Brain microvascular endothelial cell (primary cell): ENCODE data around the gene C22orf23.
"Not testable (repeated sequence)": the region's sequence is repeated elsewhere in the genome, so short reads cannot be mapped to it uniquely, and the experiment has no call there.

Experiments
- DNase-seq: peaks from one replicate; pipeline ENCODE4 v3.0.0-alpha.2; 2020
- H3K27ac ChIP-seq: fragments of 250-450 bp; sonication (Bioruptor Pico); 2 replicates; pipeline ENCODE4 v1.5.1; 2020; ENCODE audit warnings: mild to moderate bottlenecking, moderate library complexity
- H3K27me3 ChIP-seq: fragments of 250-450 bp; sonication (Bioruptor Pico); replicated peaks from 2 replicates; pipeline ENCODE4 v1.5.1; 2020; ENCODE audit warnings: mild to moderate bottlenecking
- H3K36me3 ChIP-seq: fragments of 250-450 bp; sonication (Bioruptor Pico); replicated peaks from 2 replicates; pipeline ENCODE4 v1.5.1; 2020; ENCODE audit warnings: mild to moderate bottlenecking
- H3K4me3 ChIP-seq: 2 replicates; pipeline ENCODE4 v1.5.1; 2011; ENCODE audit warnings: low read depth, mild to moderate bottlenecking, control low read depth, low read length, moderate library complexity
- in situ Hi-C: cut with HindIII; loops from 2 replicates; pipeline ENCODE4 v1.10.0; 2017; ENCODE audit warnings: low sequenced_read_pairs, low pct_ligation_motif_present
- TF ChIP-seq, protein P1 (sequence below): IDR thresholded peaks from 2 replicates; pipeline ENCODE4 v1.5.1; 2011; ENCODE audit warnings: low read depth, mild to moderate bottlenecking, moderate library complexity, low read length, control low read depth, inconsistent platforms; ENCODE audit errors: missing control alignments

Gene C22orf23

DNA sequence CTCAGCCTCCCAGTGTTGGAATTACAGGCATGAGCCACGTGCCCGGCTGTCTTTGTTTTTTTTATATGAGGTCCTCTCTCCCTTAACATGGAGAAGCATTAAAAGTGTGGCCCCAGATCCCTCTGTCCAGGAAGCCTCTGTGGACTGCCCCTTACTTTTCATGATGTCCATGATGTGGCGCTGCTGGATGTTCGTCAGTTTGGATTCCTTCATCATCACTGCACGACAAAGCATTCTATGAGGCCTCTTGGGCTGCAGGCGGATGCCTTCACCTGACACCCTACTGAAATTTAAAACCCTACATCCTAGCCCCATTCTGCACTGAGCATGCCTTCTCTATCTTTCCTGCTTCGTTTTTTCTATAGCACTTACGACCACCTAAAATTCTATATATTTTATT lies 2.1 kb downstream of the C22orf23 start:
- DNase-seq = no peak
- Histone ChIP-seq H3K4me3 (no peak overlapping the region), H3K27me3 (no peaks in the 10 kb centered on the region), H3K27ac (no peak overlapping the region), H3K36me3 (no peaks in the 10 kb centered on the region)
- in situ Hi-C loops = no loop called here
- TF ChIP-seq, protein P1, sequence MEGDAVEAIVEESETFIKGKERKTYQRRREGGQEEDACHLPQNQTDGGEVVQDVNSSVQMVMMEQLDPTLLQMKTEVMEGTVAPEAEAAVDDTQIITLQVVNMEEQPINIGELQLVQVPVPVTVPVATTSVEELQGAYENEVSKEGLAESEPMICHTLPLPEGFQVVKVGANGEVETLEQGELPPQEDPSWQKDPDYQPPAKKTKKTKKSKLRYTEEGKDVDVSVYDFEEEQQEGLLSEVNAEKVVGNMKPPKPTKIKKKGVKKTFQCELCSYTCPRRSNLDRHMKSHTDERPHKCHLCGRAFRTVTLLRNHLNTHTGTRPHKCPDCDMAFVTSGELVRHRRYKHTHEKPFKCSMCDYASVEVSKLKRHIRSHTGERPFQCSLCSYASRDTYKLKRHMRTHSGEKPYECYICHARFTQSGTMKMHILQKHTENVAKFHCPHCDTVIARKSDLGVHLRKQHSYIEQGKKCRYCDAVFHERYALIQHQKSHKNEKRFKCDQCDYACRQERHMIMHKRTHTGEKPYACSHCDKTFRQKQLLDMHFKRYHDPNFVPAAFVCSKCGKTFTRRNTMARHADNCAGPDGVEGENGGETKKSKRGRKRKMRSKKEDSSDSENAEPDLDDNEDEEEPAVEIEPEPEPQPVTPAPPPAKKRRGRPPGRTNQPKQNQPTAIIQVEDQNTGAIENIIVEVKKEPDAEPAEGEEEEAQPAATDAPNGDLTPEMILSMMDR = peak; percentile 22

DNA sequence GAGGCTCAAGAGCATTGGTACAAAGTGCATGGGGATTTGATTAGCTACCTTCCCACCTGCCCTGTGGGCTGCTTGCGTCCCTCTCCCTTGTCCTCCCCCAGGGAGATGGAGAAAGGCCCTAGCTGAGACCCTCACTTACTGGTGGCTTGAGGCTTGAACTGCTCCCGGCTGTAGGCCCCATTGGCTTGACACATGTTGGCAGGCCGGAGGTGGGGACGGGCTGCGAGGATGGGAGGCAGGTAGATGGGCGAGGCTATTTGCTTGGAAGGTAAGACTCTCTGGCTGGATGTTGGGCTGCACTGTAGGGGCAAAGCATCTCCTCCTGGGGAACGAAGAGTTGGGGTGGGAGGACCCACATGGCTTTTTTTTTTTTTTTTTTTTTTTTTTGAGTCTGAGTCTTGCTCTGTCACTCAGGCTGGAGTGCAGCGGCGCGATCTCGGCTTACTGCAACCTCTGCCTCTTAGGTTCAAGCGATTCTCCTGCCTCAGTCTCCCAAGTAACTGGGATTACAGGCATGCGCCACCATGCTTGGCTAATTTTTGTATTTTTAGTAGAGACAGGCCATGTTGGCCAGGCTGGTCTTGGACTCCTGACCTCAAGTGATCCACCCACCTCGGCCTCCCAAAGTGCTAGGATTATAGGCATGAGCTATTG lies 6.1 kb downstream of the C22orf23 start:
- DNase-seq, H3K36me3 ChIP-seq, H3K27ac ChIP-seq, H3K27me3 ChIP-seq, H3K4me3 ChIP-seq, in situ Hi-C loops: not testable (repeated sequence)

DNA sequence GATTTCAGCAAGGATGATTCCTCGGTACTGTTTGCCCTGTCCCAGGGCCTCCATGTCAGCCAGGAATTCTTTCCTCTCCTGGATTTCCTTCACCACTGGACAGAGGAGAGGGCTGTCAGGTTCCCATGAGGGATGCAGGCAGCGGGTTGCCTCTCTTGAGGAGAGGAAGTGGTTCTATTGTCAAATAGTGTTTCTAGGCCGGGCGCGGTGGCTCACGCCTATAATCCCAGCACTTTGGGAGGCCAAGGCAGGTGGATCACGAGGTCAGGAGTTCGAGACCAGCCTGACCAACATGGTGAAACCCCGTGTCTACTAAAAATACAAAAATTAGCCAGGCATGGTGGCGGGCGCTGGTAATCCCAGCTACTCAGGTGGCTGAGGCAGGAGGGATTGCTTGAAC lies 9.0 kb downstream of the C22orf23 start:
- in situ Hi-C loops, H3K4me3 ChIP-seq, DNase-seq, H3K27ac ChIP-seq, H3K27me3 ChIP-seq: not testable (repeated sequence)
- peaks cover 22% of the 10 kb centered on the region for H3K36me3 ChIP-seq

DNA sequence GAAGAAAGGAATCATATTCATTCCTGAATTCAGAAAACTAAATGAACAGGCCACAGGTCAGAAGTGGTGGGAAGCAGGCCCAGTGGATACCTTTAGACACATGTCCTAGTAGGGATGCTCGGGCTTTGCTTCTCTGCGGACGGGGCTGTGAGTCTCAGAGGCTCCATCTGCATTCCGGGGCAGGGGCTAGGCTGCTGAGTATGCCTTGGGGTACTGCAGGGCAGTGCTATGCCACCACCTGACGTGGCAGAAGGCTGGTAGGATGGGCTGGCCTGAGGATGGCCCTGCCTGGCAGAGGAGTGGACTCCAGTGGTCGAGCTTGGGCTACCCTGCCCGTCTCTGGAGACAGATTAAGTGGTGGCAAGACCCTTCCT lies 9.6 kb downstream of the C22orf23 start:
- TF ChIP-seq, protein P1 = no peak
- peaks cover 28% of the 10 kb centered on the region for H3K36me3 ChIP-seq
- in situ Hi-C loops = no loop called here
- H3K27ac ChIP-seq = no peak overlapping the region
- no peak overlapping the region for H3K4me3 ChIP-seq
- no peaks in the 10 kb centered on the region for H3K27me3 ChIP-seq
- no peak for DNase-seq

DNA sequence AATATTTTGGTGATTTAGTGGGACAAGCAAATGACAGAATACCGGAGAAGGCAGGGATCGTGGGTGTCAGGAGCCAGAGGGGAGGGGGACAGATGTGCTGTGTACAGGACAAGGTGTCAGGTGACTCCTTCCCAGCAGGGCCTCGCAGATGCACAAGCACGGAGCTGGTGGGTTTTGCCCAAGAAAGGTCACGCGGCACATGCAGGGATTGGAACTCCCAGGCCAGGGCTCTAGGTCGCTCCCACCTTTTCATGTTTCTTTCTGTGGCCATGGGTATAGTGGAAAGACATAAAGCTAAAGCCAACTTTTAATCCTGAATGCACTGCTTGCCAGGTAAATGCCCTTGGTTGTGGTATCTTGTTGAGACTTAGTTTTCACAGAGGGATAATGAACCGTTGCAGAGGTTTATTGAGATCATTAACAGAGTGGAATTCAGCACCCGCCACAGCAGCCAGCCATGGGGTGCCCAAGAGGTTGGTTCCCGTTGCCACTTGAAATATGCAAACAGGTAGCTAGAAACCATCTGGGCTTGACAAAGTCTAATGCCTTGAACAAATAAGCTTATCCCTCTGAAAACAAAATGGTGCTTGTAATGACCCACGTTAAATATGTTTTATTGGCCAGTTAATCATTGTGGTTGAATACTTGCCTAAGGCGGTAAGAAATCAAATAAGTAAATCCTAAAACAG lies 10.1 kb downstream of the C22orf23 start:
- H3K4me3 ChIP-seq = no peak overlapping the region
- H3K27me3 ChIP-seq = no peaks in the 10 kb centered on the region
- DNase-seq = no peak
- peaks cover 31% of the 10 kb centered on the region for H3K36me3 ChIP-seq
- in situ Hi-C loops = no loop called here
- no peak overlapping the region for H3K27ac ChIP-seq
- TF ChIP-seq, protein P1 = no peak

DNA sequence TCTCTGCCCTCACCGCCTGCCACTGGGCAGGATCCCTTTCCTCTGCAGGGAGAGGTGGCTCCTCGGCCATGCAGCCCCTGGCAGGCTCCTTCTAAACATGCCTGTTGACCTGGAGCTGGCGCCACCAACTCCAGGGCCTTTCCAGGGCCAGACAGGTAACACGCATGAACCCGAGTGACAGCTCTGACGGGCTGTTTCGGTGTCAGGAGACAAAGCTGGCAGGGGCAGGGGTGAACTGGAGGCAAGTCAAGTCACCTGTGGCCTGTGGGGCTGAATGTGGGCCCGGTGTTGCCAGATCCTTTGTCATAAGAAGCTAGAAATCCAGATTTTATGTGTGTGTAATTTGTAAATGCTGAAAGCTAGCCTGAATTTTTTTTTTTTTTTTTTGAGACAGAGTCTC lies 11.3 kb downstream of the C22orf23 start:
- H3K4me3 ChIP-seq = no peak overlapping the region
- H3K27me3 ChIP-seq = no peaks in the 10 kb centered on the region
- in situ Hi-C loops = no loop called here
- no peak overlapping the region for H3K27ac ChIP-seq
- peaks cover 37% of the 10 kb centered on the region for H3K36me3 ChIP-seq
- TF ChIP-seq, protein P1 = no peak
- DNase-seq = no peak
